ENCODE measurements around the gene SLMAP.

SLMAP gene

GRCh38 chr3:57927166-57927565, 171.1 kb downstream of the SLMAP start:
- no peak overlapping the region for H3K4me3 ChIP-seq (ENCODE audit: control insufficient read depth, low read depth, low read length)
- no peak for DNase-seq (ENCODE audit: low read depth)
- TF ChIP-seq CTCF (conservative IDR thresholded peaks at IDR 0.05; ENCODE audit: control insufficient read depth, insufficient read depth, low read depth, low read length): no peak

GRCh38 chr3:57927916-57928315, 171.8 kb downstream of the SLMAP start:
- H3K4me3 ChIP-seq (ENCODE audit: control insufficient read depth, low read depth, low read length): no peak overlapping the region
- no peak for TF ChIP-seq CTCF (conservative IDR thresholded peaks at IDR 0.05; ENCODE audit: control insufficient read depth, insufficient read depth, low read depth, low read length)
- DNase-seq (ENCODE audit: low read depth): peak; percentile 52

GRCh38 chr3:57928511-57928910, 172.4 kb downstream of the SLMAP start:
- no peak for TF ChIP-seq CTCF (conservative IDR thresholded peaks at IDR 0.05; ENCODE audit: control insufficient read depth, insufficient read depth, low read depth, low read length)
- H3K4me3 ChIP-seq (ENCODE audit: control insufficient read depth, low read depth, low read length): no peak overlapping the region
- no peak for DNase-seq (ENCODE audit: low read depth)

- H3K4me3 ChIP-seq (ENCODE audit: control insufficient read depth, low read depth, low read length): no peak overlapping the region
- no peak for DNase-seq (ENCODE audit: low read depth)
- no peak for TF ChIP-seq CTCF (conservative IDR thresholded peaks at IDR 0.05; ENCODE audit: control insufficient read depth, insufficient read depth, low read depth, low read length)
Measured at GRCh38 chr3:57929988-57930387, 173.9 kb downstream of the SLMAP start.

- no peak for TF ChIP-seq CTCF (conservative IDR thresholded peaks at IDR 0.05; ENCODE audit: control insufficient read depth, insufficient read depth, low read depth, low read length)
- no peak overlapping the region for H3K4me3 ChIP-seq (ENCODE audit: control insufficient read depth, low read depth, low read length)
- no peak for DNase-seq (ENCODE audit: low read depth)
Measured at GRCh38 chr3:57933602-57934001, 177.5 kb downstream of the SLMAP start.

GRCh38 chr3:57934373-57934772, 178.3 kb downstream of the SLMAP start:
- DNase-seq (ENCODE audit: low read depth): no peak
- TF ChIP-seq CTCF (conservative IDR thresholded peaks at IDR 0.05; ENCODE audit: control insufficient read depth, insufficient read depth, low read depth, low read length): no peak

GRCh38 chr3:57935539-57935938, 179.4 kb downstream of the SLMAP start:
- no peak for TF ChIP-seq CTCF (conservative IDR thresholded peaks at IDR 0.05; ENCODE audit: control insufficient read depth, insufficient read depth, low read depth, low read length)
- DNase-seq (ENCODE audit: low read depth): no peak
- no peak overlapping the region for H3K4me3 ChIP-seq (ENCODE audit: control insufficient read depth, low read depth, low read length)

More at GRCh38 chr3:57934373-57934772, 178.3 kb downstream of the SLMAP start:
- no peak overlapping the region for H3K4me3 ChIP-seq (ENCODE audit: control insufficient read depth, low read depth, low read length)

Data from fibroblast of mammary gland (primary cell).